HG02852 (cell line): Measurements from ENCODE around the gene SLC35G4.
"Not testable (repeated sequence)": the region's sequence is repeated elsewhere in the genome, so short reads cannot be mapped to it uniquely, and the experiment has no call there.

ENCODE experiments used
- ATAC-seq: cut with Tn5 transposase; IDR thresholded peaks from one replicate; pipeline ENCODE4 v1.9.1; 2021; ENCODE audit warnings: mild to moderate bottlenecking, moderate library complexity; ENCODE audit not compliant: unreplicated experiment

The SLC35G4 gene

DNA sequence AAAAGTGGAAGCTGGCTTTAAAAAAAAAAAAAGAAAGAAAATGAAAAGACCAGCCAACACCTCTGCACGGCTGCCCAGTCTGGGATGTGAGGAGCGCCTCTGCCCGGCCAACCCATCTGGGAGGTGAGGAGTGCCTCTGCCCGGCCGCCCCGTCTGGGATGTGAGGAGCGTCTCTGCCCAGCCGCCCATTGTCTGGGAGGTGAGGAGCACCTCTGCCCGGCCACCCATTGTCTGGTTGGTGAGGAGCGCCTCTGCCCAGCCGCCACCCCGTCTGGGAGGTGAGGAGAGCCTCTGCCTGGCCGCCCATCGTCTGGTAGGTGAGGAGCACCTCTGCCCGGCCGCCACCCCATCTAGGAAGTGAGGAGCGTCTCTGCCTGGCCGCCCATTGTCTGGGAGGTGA is 3.7 kb downstream of the SLC35G4 start:
- ATAC-seq = not testable (repeated sequence)

GRCh38 chr18:11613611-11614010 is 4.2 kb downstream of the SLC35G4 start:
- not testable (repeated sequence) for ATAC-seq

- ATAC-seq = not testable (repeated sequence)
Observed at GRCh38 chr18:11614042-11614441, 4.6 kb downstream of the SLC35G4 start.

DNA sequence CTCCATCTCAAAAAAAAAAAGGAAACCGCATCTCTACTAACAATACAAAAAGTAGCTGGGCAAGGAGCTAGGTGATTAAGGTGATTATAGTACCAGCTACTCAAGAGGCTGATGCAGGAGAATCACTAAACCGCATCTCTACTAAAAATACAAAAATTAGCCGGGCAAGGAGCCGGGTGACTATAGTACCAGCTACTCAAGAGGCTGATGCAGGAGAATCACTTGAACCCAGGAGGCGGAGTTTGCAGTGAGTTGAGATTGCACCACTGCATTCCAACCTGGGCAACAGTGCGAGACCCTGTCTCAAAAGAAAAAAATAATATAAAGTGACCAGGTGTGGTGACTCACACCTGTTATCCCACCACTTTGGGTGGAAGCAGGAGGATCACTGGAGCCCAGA is 5.6 kb downstream of the SLC35G4 start:
- not testable (repeated sequence) for ATAC-seq

DNA sequence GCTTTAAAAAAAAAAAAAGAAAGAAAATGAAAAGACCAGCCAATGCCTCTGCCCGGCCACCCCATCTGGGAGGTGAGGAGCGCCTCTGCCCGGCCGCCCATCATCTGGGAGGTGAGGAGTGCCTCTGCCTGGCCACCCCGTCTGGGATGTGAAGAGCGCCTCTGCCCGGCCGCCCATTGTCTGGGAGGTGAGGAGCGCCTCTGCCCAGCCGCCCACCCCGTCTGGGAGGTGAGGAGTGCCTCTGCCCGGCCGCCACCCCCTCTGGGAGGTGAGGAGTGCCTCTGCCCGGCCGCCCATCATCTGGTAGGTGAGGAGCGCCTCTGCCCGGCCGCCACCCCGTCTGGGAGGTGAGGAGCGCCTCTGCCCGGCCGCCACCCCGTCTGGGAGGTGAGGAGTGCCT is 37.9 kb downstream of the SLC35G4 start:
- not testable (repeated sequence) for ATAC-seq

GRCh38 chr18:11647804-11648203 is 38.4 kb downstream of the SLC35G4 start:
- not testable (repeated sequence) for ATAC-seq

GRCh38 chr18:11649839-11650238 is 40.4 kb downstream of the SLC35G4 start:
- ATAC-seq = no peak

DNA sequence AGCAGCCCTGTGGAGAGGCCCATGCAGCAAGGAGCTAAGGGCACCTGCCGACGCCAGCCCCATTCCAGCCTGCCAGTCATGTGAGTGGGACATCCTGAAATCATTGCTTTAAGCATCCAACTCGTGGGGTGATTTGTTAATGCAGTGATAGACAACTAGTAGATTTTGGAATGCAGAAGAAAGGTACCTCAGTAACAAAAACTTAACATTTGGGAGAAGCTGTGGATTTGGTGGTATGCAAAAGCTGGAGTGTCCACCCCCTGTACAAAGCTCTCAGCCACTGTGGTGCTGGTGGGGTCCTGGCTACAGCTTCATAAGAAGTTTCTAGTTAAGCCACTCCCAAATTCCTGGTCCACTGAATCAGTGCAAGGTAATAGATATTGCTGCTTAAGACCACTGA is 42.5 kb downstream of the SLC35G4 start:
- no peak for ATAC-seq

DNA sequence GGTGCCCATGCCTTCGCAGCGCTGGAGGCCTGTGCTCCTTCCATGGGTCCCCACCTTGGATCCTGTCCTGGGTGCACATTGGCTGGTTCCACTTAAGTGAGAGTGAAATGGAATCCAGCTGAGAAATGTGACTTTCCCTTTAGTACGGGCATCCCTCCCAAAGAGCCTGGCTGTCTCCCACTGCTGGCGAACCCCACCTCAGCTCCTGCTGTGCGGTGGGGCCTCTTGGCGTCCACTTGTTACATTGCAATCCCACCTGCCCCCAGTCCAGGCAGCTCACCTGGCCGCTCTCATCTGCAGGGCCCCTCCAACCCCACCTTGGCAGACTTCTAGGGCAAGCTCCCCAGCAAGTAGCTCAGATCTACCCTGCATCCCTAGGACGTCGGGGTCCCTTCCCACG is 44.1 kb downstream of the SLC35G4 start:
- ATAC-seq = no peak

DNA sequence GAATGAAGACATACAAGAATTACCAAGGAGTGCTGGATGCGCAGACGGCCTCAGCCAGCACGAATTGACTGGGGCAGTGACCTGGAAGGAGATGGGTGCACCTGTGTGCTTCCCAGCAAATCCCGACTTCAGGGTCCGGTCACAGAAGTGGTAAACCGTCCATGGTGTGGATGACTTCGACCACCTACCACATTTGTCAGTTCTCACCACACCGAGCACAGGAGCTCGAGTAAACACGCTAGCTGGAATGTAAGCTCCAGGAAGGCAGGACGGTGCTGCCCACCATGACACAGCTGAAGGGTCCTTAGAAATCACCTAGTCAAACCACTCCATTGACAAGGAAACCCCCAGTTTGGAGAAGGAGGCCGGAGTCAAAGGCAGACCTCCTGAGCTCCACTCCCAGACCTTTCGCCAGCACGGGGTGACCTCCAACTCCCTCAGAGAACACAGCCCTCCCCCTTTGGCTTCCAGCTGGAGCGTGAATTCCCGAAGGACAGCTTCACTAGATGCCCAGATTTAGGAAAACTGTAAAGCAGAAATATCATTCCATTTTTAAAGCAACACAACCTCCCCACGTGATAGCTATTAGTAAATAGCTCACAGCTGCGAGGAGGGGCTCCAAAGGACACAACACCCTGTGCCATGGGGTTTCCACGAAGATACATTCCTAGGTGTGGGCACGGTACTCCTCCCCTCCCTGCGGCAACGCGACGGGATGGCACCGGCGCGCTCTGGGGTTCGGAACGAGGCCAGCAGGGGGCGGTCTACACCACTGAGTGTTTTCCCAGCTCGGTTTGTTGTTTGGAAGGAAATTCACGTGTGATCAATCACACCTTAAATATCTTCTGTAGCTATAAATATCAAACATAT is 45.6 kb downstream of the SLC35G4 start:
- ATAC-seq = no peak

- no peak for ATAC-seq
Observed at GRCh38 chr18:11655606-11655932, 46.2 kb downstream of the SLC35G4 start.

GRCh38 chr18:11657152-11657551 is 47.8 kb downstream of the SLC35G4 start:
- no peak for ATAC-seq

- no peak for ATAC-seq
Observed at GRCh38 chr18:11657554-11657953, 48.2 kb downstream of the SLC35G4 start.

GRCh38 chr18:11658019-11658418 is 48.6 kb downstream of the SLC35G4 start:
- ATAC-seq = no peak

DNA sequence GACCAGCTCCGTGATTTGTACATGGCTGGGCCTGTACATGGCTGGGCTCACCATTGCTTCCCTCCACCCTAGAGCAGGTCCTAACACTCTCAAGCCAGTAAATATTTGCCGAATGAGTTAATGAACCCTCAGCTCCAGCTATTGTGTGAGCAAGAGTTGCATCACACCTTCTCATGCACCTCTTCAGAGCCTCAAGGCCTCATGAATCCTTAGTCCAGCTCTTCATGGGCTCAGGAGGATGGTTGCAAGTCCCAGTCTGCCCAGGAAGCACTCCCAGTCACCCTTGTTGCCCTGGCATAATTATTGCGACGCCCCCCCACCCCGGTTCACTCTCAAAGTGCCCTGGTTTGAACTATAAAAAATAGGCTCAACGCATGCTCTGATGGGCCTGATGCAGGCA is 49.6 kb downstream of the SLC35G4 start:
- no peak for ATAC-seq
